Activated CD8-positive, alpha-beta memory T cell treated with anti-CD3 and anti-CD28 coated beads for 36 hours (primary cell): ENCODE data around the gene COL23A1. TPM values are rescaled to one million over a fixed set of nuclear protein-coding genes. Genes with fewer than 3 reads are reported as not detected.

Experiments
- CTCF ChIA-PET: fragments of 350-600 bp; sonication (Branson Sonifier 250); formaldehyde crosslinking; loops from one replicate; lab custom pipeline; 2021; ENCODE audit warnings: antibody characterized with exemption; lab: Charles Lee
- POLR2A ChIA-PET: fragments of 350-600 bp; sonication (Branson Sonifier 250); formaldehyde crosslinking; loops from one replicate; lab custom pipeline; 2021; ENCODE audit warnings: antibody characterized with exemption; lab: Charles Lee
- total RNA-seq, 2 experiments: library from RNA; stranded (reverse); gene quantifications; one replicate each; pipeline ENCODE4 v1.2.3, GENCODE V29; 2021

The COL23A1 gene
- total RNA-seq, result under 1 TPM; 0.11 to 0.13 TPM

DNA sequence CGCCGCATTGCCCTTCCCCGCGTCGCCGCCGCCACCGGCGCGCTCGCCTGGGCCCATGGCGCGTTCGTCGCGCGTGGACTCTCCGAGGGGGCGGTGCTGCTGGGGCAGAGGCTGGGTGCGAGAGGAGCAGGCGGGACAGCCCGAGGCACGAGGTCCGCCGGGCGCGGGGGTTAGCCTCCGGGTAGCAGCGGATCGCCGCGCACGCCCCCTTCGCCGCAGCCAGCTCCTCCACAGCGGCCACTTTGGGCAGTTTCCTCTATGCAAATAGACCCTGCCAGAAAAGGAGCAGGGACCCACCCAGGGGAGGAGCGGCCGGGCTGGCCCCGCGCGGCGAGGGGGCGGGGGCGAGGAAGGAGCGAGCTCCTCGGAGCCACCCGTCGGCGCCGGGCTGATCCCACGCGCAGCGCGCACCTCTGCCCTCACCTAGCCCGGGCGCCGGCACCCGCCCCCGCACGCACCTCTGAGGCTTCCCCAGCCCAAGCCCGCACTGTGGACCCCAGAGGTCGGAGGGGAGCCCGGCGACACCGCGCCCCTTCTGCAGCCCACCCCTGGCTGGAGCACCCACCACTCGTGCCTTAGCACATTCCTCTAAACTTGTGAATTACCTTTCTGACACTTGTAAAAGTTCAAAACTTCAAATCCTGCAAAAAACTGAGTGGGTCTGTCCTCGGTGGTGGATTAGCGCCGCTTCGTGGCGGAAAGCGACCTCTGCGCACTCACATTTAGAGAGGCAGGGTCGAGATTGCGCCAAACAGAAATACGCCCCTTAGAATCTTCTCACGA, at the start of gene COL23A1:
TSS of gene COL23A1 (minus strand) at position 253 of the 783 bp plus-strand sequence.
- ChIA-PET CTCF (interaction anchor here (1.1 to 1.5 kb wide), 2 partner anchors 310 to 355 kb away, joined by 3 read pairs; no protein-coding TSS in a partner anchor), POLR2A (no interaction called here)

DNA sequence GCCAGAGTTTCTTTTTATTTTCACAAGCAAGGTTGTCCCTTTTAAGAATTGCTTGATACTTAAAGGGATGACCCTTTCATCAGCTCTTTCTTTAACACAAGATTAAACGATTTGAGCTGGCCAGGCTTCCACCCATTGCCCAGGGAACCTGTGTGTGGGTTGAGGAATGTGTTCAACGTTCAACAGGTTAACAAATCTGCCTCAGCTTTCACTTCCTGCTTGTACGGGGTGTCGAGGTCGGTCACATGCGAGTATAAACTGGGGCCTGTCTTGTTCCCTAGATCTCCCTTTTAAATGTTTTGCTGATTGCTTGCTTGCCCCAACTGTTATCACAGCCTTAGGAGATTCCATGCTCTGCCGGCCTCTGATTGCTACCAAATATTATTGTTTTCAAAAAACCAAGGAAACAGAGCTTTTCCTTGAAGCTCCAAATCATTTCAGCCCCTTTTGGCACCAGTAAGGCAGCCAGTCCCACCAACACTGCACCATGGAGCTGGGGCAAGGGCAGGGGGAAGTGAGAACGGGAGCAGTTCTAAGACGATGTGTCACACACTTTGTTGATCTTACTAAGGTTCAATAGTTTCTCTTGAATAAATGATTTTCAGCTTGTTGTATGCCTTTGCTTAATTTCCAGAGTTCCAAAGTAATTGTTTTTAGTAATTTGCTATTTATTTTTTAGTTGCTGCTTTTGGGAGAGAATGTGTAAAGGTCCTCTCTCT, 47.3 kb upstream of the COL23A1 start:
- ChIA-PET CTCF (no interaction called here), POLR2A (no interaction called here)

DNA sequence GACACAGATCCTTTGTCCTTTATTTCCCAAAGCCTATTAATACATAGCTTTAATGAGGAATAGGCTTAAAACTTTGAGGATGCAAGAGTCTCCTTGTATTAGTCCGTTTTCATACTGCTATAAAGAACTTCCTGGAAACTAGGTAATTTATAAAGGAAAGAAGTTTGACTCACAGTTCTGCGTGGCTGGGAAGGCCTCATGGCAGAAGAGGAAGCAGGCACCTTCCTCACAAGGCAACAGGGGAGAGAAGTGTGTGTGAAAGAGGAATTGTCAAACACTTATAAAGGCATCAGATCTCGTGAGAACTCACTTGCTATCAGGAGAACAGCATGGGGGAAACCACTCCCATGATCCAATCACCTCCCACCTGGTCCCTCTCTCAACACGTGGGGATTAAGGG, 42.1 kb upstream of the COL23A1 start:
- CTCF ChIA-PET, result no interaction called here
- POLR2A ChIA-PET, result no interaction called here

DNA sequence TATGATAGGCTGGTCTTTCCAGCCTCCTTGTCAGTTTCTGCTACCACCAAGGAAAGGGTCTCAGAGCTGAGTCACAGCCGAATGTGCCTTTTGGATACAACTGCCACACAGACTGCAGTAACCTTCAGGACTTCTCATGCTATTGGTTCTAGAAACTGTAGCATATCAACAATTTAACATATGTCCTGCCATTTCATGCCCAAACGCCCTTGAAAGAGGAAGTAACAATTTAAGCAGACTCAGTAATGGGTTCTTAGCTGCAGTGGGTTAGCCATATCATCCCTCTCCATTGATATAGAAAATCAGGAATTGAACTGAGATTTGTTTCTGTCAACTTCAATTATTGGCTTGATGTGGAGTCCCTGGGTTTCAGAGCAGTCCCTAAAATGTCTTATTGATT, 40.8 kb upstream of the COL23A1 start:
- ChIA-PET CTCF (no interaction called here), POLR2A (no interaction called here)

DNA sequence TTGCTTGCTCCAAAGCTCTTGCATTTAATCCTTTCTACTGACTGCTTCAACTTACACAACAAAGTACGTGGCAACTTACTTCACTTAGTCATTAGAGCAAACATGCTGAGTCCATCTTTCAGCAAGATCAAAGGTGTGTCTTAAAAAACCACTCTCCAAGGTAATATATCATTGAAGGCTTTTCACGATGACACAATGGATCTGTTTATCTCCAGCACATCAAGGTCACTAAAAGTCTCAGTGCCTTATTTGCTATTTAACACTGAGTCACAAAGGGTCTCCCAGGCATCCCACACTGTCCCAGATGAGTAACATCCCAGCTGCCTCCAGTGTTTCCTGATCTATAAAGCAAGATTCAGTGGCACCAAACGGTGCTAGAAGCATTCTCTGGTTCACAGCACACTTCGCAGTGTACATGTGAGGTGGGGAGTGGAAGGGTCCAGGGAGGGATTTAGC, 40.3 kb upstream of the COL23A1 start:
- CTCF ChIA-PET, result no interaction called here
- POLR2A ChIA-PET, result no interaction called here

DNA sequence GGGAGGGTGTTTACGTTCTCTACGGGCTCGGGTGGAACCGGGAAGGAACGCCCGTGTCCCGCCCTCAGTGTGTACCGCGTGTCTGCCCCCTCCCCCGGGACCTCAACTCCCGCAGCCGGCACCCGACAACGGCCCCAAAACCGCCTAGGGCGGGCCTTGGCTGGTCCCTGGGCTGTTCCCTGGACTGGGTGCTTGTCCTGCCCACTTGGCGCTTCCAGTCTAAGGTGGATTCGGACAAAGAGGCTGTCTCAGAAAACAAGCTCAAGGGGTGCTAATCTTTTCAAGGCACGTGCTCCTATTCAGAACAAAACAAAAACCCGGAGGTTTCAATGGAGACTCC, 37.0 kb upstream of the COL23A1 start:
- CTCF ChIA-PET, result interaction anchor here (1.5 kb wide), 1 partner anchor 103 kb away, joined by 3 read pairs; the partner anchor contains the start of gene ZNF354A
- POLR2A ChIA-PET, result no interaction called here

DNA sequence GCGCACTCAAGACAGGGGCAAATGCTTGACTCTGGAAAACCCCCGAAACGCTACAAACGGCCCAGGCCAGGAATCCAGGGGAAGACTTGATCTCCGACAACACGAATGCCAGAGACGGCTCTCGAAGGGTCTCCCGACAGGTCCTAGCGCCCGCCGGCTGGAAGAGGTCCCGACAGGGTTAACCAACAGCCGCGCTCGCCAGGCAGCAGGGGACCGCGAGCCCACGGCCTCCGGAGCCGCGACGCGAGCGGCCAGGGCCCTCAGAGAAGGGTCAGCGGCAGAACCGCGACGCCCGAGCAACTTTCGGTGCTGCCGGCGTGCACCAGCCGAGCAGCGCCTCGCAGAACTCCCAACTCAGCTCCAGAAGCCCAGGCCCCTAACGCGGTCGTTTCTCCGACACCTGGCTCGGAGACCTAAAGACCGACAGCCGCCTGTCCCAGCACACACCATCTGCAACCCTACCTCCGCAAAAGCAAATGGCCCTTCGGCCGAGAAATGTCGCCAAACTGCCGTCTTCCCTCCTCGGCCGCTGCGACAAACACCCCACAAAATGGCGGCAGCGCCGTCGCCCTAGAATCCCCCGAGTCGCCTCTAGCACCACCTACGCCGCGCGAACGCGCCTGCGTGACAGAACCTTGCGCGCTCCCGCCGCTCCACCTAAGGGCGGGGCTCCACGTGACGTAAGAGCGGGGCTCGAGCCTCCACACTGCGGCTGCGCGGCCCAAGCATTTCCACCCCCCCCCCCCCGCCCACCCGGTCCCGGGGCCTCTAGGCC, 36.5 kb upstream of the COL23A1 start, which contains the start of gene CLK4:
TSS of gene CLK4 (minus strand) at position 567 of the 775 bp plus-strand sequence. CDS start 3,634 bp downstream, outside the sequence.
- ChIA-PET CTCF (interaction anchor here (1.5 kb wide), 1 partner anchor 103 kb away, joined by 3 read pairs; the partner anchor contains the start of gene ZNF354A), POLR2A (interaction anchor here (0.6 to 0.7 kb wide), 2 partner anchors 233 to 423 kb away, joined by 3 read pairs; partner anchors contain the start of genes HNRNPAB and ZNF354B)

DNA sequence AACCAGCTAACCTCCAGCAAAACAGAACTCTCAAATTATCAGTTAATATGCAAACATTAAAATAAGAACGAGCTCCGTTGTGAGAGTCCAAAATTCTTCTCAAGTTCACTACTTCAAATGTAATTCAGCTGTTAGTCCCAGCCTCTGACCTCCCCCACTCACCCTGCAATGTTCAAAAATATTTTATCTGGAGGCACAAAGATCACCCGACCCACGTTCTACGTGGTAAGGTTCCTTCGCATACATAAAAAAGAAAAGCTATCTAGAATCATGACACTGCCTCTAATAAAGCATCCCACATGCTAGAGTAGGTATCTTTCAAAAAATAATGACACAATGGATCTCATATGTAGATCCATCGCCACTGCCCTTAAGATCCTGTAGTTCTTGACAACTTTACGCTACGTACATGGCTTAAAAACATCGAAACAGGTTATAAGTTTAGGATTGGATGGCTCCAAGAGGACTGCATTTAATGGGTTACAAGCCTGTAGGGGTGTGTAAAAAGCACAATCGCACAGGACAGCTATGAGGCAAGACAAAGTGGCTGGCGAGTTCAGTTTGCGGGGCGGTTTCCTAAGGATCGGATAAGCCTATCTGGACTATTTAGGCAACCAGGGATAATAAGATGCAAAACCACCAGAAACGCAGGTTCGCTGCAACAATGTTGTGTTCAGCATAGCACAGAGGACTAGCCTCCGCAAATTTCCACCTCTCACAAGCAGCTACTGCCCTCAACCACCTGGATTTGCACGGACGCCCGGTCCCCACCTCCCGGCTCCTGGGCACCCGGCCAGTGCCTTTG, 35.7 kb upstream of the COL23A1 start:
- ChIA-PET POLR2A (interaction anchor here (0.6 to 1.4 kb wide), 2 partner anchors 234 to 422 kb away, joined by 3 to 5 read pairs; partner anchors contain the start of genes HNRNPAB and ZNF354B), CTCF (interaction anchor here (1.1 kb wide), 1 partner anchor 15 kb away, joined by 4 read pairs; no protein-coding TSS in a partner anchor)

DNA sequence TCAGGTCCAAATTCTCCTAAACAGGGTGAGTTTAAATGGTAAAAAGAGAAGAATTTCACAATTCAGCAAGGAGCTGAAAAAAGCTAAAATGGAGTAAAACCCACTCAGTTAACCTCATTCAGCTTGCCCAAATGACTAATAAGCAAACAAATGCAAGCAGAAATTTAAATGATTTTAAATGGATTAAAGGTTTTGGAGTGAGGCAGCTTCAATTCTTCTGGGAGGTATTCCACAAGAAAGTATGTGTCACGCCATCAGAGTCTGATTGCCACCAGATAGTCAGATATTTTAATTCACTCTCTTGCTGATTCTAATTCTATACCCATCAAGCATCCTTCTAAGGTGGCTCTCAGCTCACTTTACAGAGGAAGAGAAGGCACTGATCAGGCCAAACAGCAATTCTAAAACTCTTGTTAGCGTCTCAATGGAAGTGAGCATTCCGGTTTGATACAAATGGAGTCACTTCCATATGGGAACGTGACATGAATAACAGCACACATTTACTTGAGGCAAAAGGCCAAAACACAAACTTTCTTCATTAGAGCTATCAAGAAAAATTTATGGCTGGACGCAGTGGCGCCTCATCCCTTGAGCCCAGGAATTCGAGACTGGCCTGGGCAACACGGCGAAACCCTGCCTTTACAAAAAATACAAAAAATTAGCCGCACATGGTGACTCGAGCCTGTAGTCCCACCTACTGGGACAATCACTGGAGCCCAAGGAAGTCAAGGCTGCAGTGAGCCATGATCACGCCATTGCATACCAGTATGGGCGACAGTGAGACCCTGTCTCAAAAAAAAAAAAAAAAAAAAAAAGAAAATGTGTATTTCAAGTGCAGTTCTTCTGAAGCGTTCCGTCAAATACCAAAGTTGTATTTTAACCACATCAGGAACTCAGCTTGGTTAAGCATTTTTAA, 34.7 kb upstream of the COL23A1 start:
- CTCF ChIA-PET, result interaction anchor here (1.1 kb wide), 1 partner anchor 14 kb away, joined by 4 read pairs; no protein-coding TSS in a partner anchor
- POLR2A ChIA-PET, result interaction anchor here (1.4 to 1.5 kb wide), 2 partner anchors 13 to 235 kb away, joined by 5 read pairs; partner anchors contain the start of gene ZNF354B

DNA sequence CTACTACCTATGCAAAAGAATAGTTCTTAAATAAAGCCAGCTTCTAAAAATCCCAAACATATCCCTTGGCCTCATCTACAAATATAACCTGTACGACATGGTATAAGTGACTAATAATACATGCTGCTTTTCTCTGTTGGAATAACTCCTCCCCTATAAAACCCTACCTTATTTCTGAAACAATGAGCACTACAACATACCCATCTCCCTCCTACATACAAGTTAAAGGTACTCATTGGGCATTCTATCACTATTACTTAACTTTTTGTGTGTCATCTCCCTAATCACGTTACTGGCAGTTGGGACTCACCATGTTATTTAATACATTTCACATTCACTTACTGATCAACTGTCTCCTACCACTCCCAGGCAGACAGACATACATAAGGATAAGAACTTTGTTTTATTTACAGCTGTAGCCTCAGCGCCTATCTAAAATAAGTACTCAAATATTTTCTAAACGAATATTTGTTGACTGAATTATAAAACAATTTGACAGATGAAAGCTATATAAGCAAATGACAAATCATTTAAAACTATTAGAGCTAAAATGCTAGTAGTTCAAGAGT, 32.6 kb upstream of the COL23A1 start:
- ChIA-PET CTCF (no interaction called here), POLR2A (no interaction called here)

DNA sequence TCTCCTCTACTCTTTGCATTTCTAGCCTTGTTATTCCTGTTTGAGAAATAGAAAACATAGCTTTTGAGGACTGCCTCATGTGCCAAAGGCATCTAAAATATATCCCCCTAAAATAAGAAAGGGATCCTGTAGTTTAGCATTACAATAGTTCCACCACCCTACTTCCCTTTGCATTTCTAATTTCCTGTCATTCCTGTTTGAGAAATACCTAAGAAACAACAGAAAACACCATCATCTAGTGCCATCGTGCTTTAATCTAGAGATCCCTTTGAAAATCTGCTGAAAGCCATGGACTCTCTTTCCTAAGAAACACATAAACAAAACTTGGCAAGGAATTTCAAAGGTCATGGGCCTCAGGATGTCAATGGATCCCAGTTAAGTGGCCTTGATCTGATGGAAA, 29.2 kb upstream of the COL23A1 start:
- CTCF ChIA-PET, result no interaction called here
- POLR2A ChIA-PET, result no interaction called here

DNA sequence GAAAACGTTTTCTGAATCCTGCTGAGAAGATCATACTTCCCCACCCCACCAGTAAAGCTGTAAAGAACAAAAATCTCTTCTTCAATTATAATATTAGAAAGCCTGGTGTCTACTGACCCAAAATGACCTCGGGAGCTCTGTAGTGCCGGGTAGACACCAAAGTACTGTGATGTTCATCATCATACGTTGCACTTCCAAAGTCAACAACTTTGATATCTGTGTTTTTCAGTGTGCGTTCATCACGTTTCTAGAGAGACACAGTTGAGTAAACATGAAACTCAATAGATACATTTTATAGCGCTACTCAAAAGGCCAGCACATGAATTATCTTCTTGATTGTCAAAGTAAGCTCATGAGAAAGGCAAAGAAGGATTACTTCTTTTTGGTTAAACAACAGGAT, 22.1 kb upstream of the COL23A1 start:
- POLR2A ChIA-PET, result interaction anchor here (1.3 kb wide), 1 partner anchor 12 kb away, joined by 5 read pairs; no protein-coding TSS in a partner anchor

DNA sequence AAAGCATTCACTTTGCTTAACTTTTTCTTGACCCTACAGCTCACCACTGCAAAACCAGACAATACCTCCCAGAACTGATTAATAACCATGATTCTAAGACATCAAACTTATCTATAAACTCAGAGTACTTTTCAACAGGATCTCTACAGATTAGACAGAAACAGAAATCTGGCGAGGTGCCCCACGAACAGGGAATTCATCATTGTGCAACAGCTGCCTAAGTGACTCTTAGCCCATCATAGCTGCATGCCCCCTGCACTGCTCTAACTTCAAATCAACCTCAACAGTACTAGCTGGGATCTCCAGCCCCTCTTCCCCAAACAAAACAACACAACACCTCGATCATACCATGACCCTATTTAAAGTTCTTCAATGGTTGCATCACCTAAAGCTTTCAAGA, 16.1 kb upstream of the COL23A1 start:
- ChIA-PET CTCF (no interaction called here), POLR2A (no interaction called here)

More for the DNA sequence above, 22.1 kb upstream of the COL23A1 start:
- CTCF ChIA-PET, result no interaction called here

DNA sequence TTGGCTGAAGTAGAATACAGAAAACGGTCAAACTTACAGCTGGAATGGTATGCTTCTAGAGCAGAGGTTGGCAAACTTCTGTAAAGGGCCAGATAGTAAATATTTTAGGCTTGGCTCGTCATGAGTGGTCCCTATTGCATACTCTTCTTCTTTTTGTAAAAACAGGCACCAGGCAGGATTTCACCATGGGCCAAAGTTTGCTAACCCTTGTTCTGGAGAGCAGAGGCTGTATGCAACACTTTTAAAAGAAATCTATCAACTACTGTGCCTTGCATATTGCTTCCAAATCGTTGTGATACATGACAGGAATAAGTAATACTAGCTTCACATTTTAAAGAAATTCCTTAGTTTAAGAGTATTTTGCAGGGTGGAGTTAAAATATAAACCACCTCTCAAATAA, 15.6 kb upstream of the COL23A1 start:
- ChIA-PET POLR2A (no interaction called here), CTCF (no interaction called here)

DNA sequence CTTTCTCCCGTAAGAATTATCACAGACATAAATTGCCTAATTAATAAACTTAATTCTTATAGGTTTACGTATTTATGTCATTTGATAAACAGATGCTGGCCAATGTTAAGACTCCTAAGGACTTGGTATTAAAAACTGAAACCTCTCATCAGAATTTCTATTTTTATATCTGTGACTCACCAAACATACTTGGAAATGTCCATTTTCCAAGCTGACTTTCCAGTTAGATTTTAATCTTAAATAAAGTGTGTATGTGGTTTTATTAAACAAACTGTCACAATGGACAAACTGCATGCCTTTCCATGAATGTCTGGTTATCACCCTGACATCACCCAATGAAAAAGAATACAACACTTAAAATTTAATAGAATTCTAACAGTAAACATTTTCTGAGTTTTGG, 12.6 kb upstream of the COL23A1 start:
- ChIA-PET CTCF (no interaction called here), POLR2A (no interaction called here)

DNA sequence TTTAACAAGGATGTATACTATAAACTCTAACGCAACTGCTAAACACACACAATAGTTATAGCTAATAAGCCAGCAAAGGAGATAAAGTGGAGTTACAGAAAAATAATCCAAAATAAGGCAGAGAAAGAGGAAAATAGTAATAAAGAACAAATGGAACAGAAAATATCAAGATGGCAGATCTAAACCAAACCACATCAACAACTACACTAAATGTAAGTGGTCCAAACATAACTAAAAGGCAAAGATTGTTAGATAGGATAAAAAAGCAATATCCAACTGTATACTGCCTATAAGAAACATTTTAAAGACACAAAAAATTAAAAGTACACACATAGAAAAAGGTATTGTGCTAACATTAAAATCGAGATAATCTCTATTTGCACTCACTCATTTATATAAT, 5.6 kb upstream of the COL23A1 start:
- CTCF ChIA-PET, result no interaction called here
- POLR2A ChIA-PET, result no interaction called here

DNA sequence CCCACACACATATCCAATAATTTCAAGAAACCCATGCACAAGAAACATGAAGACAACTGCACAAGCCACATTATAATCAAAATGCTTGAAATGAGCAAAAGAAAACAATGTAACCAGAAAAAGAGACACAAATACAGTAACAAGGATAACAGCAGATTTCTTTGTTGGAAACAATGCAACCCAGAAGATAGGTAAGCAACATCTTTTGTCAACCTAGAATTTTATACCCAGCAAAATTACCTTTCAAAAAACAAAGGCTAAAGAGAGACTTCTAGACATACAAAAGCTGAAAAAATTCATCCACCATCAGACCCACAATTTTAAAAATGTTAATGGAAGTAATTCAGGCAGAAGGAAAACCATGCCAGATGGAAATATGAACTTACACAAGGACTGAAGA, 5.0 kb upstream of the COL23A1 start:
- POLR2A ChIA-PET, result no interaction called here
- CTCF ChIA-PET, result no interaction called here
